Panc1 (cell line): Measurements from ENCODE around the gene CDK5R1. TPM values are rescaled to one million over a fixed set of nuclear protein-coding genes. Genes with fewer than 3 reads are reported as not detected.

Experiments
- ATAC-seq: fragments of 200-7000 bp; cut with Tn5 transposase; 2 replicates; pipeline ENCODE4 v1.9.1; 2020; ENCODE audit warnings: mild to moderate bottlenecking, moderate library complexity
- BruUV-seq: library from RNA; stranded (reverse); fragments of 400-500 nt; replicated peaks from 2 replicates; lab custom pipeline; 2021; lab: Mats Ljungman, UMichigan
- CTCF ChIA-PET: fragments of 300-600 bp; sonication (Branson Sonifier 250); formaldehyde crosslinking; loops from one replicate; lab custom pipeline; 2022; ENCODE audit warnings: antibody characterized with exemption; lab: Charles Lee
- POLR2A ChIA-PET: fragments of 300-600 bp; sonication (Branson Sonifier 250); formaldehyde crosslinking; loops from one replicate; lab custom pipeline; 2022; ENCODE audit warnings: antibody characterized with exemption; lab: Charles Lee
- DNase-seq: peaks from one replicate; pipeline ENCODE4 v3.0.0-alpha.2; 2010; ENCODE audit warnings: low read depth, low spot score
- H3K27ac ChIP-seq: 2 replicates; pipeline ENCODE4 v1.5.1; 2011; ENCODE audit warnings: mild to moderate bottlenecking, low read length, inconsistent platforms
- H3K27me3 ChIP-seq: fragments of 200-500 bp; sonication (Bioruptor generic); 2 replicates; pipeline ENCODE4 v1.6.0; 2014; ENCODE audit warnings: low read length, inconsistent platforms; ENCODE audit not compliant: control insufficient read depth, insufficient read depth
- H3K36me3 ChIP-seq: fragments of 200-500 bp; sonication (Bioruptor generic); 2 replicates; pipeline ENCODE4 v1.5.1; 2014; ENCODE audit warnings: inconsistent platforms, mild to moderate bottlenecking, low read length, moderate library complexity; ENCODE audit not compliant: control insufficient read depth, insufficient read depth
- H3K4me1 ChIP-seq: 2 replicates; pipeline ENCODE4 v1.5.1; 2011; ENCODE audit warnings: inconsistent platforms, mild to moderate bottlenecking, low read length, moderate library complexity; ENCODE audit not compliant: control insufficient read depth, insufficient read depth
- H3K4me3 ChIP-seq, 2 experiments: 2 replicates each; pipeline ENCODE4 v1.5.1; 2011 to 2012; ENCODE audit warnings: low read depth in 2 of 2, low read length in 2 of 2, mild to moderate bottlenecking in 2 of 2, inconsistent platforms in 1 of 2, moderate library complexity in 1 of 2
- H3K9me3 ChIP-seq: fragments of 200-500 bp; sonication (Bioruptor generic); 2 replicates; pipeline ENCODE4 v1.5.1; 2014; ENCODE audit warnings: low read depth, mild to moderate bottlenecking, inconsistent platforms, low read length, moderate library complexity; ENCODE audit not compliant: control insufficient read depth, insufficient read depth
- CTCF ChIP-seq: fragments of 450-650 bp; IDR thresholded peaks from 2 replicates; pipeline ENCODE4 v1.5.1; 2017; ENCODE audit warnings: mild to moderate bottlenecking
- POLR2AphosphoS5 ChIP-seq: IDR thresholded peaks from 2 replicates; pipeline ENCODE4 v1.6.1; 2012; ENCODE audit warnings: mild to moderate bottlenecking, low read depth, low read length, moderate library complexity
- REST ChIP-seq, 2 experiments: IDR thresholded peaks; 2 replicates each; pipeline ENCODE4 v1.6.1; 2011 to 2012; ENCODE audit warnings: low read depth in 2 of 2, control low read depth in 1 of 2, low read length in 1 of 2, mild to moderate bottlenecking in 1 of 2, moderate library complexity in 1 of 2; ENCODE audit not compliant: insufficient read depth in 1 of 2
- SIN3A ChIP-seq: IDR thresholded peaks from 2 replicates; pipeline ENCODE4 v1.6.1; 2012; ENCODE audit warnings: low read depth, mild to moderate bottlenecking, low read length, moderate library complexity, borderline replicate concordance; ENCODE audit not compliant: insufficient read depth
- TCF7L2 ChIP-seq: IDR thresholded peaks from 2 replicates; pipeline ENCODE4 v1.6.1; 2011; ENCODE audit warnings: mild to moderate bottlenecking, low read depth, low read length, inconsistent platforms
- in situ Hi-C: cut with HindIII; loops from 2 replicates; pipeline ENCODE4 v1.10.0; 2016; ENCODE audit warnings: low sequenced_read_pairs, low pct_unique_long_range_greater_than_20kb
- intact Hi-C: fragments of 100-400 bp; cut with micrococcal nuclease; formaldehyde crosslinking; loops from one replicate; pipeline ENCODE4 v1.10.0; 2022; ENCODE audit not compliant: unreplicated experiment
- total RNA-seq: library from RNA; stranded (reverse); gene quantifications from one replicate; pipeline ENCODE4 v1.2.1, GENCODE V29; 2021; ENCODE audit not compliant: unreplicated experiment

Gene CDK5R1
- total RNA-seq, 1 experiment from 2014 or later, result 7.9 TPM

GRCh38 chr17:32463304-32463703 lies 23.5 kb upstream of the CDK5R1 start:
- CTCF ChIA-PET, result interaction anchor here (0.9 to 1.1 kb wide), 3 partner anchors 13 to 25 kb away, joined by 3 read pairs; partner anchors contain the start of gene PSMD11
- ATAC-seq, result no peak
- in situ Hi-C loops (no loop called here), intact Hi-C loops (no loop called here)
- Histone ChIP-seq H3K9me3 (no peaks in the 10 kb centered on the region), H3K4me3 (no peak overlapping the region), H3K36me3 (peaks cover 26% of the 10 kb centered on the region; the same call in 1 of the 2 replicates), H3K27ac (no peak overlapping the region), H3K27me3 (no peaks in the 10 kb centered on the region), H3K4me1 (no peaks in the 10 kb centered on the region)
- DNase-seq, result no peak
- no peak for TF ChIP-seq TCF7L2
- no peak for TF ChIP-seq CTCF
- TF ChIP-seq POLR2AphosphoS5, result no peak
- no peak for TF ChIP-seq SIN3A
- no TSS peak for BruUV-seq
- POLR2A ChIA-PET, result no interaction called here

GRCh38 chr17:32464374-32464773 lies 22.4 kb upstream of the CDK5R1 start:
- H3K27ac ChIP-seq, result no peak overlapping the region
- no peaks in the 10 kb centered on the region for H3K4me1 ChIP-seq
- H3K9me3 ChIP-seq, result no peaks in the 10 kb centered on the region
- H3K36me3 ChIP-seq, result peaks cover 29% of the 10 kb centered on the region
- H3K27me3 ChIP-seq, result no peaks in the 10 kb centered on the region
- ChIA-PET POLR2A (interaction anchor here (0.6 kb wide), 1 partner anchor 55 kb away, joined by 13 read pairs; no protein-coding TSS in a partner anchor), CTCF (no interaction called here)
- in situ Hi-C loops (no loop called here), intact Hi-C loops (no loop called here)
- no peak overlapping the region for H3K4me3 ChIP-seq
- no TSS peak for BruUV-seq
- ATAC-seq (no peak), DNase-seq (no peak)
- TF ChIP-seq CTCF, result no peak
- TF ChIP-seq POLR2AphosphoS5, result no peak
- TF ChIP-seq SIN3A, result no peak

- DNase-seq, result no peak
- H3K4me1 ChIP-seq, result no peaks in the 10 kb centered on the region
- ChIA-PET CTCF (no interaction called here), POLR2A (no interaction called here)
- no peak for ATAC-seq
- no peaks in the 10 kb centered on the region for H3K9me3 ChIP-seq
- no peak overlapping the region for H3K27ac ChIP-seq
- peaks cover 38% of the 10 kb centered on the region for H3K36me3 ChIP-seq
- in situ Hi-C loops (no loop called here), intact Hi-C loops (no loop called here)
- no peak overlapping the region for H3K4me3 ChIP-seq
- no peaks in the 10 kb centered on the region for H3K27me3 ChIP-seq
- no peak for TF ChIP-seq SIN3A
- no peak for TF ChIP-seq CTCF
- TF ChIP-seq REST (IDR thresholded peaks at IDR 0.05; ENCODE audit: insufficient read depth in 1 of 2, low read depth in 2 of 2, low read length in 1 of 2), result no peak
- TF ChIP-seq TCF7L2, result no peak
- TF ChIP-seq POLR2AphosphoS5, result no peak
- no TSS peak for BruUV-seq
Observed at GRCh38 chr17:32467949-32468348, 18.8 kb upstream of the CDK5R1 start.
